Stimulated activated CD4-positive, alpha-beta T cell treated with anti-CD3 and anti-CD28 coated beads, Interleukin-15, amount 100 ng/mL, for 24 hours (primary cell): ENCODE data around the gene FGFBP2.

Experiments used
- DNase-seq: peaks from one replicate; pipeline ENCODE4 v3.0.0-alpha.2; 2020

The FGFBP2 gene

DNA sequence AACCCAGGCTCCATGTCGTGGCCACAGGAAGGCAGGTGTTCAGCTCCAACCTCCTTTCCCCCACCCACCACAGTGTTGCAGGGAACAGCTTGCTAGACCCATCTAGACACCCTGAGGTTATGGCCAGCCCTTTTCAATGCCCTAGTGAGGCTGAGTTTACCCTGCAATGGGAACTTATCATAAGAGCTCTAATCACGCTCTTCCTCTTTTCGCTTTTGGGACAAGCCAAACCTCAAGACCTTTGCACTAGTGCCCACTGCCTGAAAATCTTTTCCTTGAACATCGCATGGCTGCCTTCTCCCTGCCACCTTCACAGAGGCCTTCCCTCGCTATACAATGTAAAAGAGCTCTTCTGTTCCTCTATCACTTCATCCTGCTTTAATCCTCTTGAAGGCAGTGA is 2.4 kb upstream of the FGFBP2 start:
- no peak for DNase-seq

DNA sequence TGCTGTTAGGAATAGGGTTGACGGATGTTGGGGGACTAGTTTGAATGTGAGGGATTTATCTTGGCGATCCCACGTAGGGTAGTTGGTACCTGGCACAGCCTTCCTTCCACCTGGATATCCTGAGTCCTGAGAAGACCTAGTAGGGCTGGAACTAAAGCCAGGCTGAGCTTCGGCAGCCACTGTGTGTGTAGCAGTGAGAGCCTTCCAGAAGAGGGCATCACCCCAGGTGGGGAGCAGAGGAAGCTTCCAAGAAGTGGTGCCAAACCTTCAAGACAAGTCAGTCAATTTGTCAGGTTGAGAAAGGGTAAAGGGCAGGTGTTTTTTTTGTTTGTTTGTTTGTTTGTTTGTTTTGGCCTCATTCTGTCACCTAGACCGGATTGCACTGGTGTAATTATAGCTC is 1.2 kb upstream of the FGFBP2 start:
- no peak for DNase-seq

DNA sequence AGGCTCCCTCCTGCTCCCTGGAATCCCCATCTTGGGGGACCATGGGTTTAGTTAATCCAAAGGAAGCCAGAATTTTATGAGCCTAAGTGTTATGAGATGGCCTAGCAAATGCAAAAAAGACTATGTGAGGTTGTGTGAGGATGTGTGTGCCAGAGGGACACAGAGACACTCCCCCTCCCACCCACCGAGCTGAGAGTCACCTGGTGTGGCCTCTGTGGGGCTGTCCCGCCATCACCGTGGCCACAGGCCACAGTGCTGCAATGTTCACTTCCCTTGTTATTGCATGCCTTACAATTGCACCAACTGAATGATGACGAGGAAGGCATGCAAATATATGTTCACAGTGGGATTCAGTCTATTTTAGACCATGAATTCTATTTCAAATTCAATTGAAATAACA is 601 bp upstream of the FGFBP2 start:
- peak; percentile 67 for DNase-seq

GRCh38 chr4:15961781-15962510 is 1.0 kb downstream of the FGFBP2 start:
- DNase-seq = no peak

- peak; percentile 10 for DNase-seq
Measured at GRCh38 chr4:15958562-15958961, 4.4 kb downstream of the FGFBP2 start.

DNA sequence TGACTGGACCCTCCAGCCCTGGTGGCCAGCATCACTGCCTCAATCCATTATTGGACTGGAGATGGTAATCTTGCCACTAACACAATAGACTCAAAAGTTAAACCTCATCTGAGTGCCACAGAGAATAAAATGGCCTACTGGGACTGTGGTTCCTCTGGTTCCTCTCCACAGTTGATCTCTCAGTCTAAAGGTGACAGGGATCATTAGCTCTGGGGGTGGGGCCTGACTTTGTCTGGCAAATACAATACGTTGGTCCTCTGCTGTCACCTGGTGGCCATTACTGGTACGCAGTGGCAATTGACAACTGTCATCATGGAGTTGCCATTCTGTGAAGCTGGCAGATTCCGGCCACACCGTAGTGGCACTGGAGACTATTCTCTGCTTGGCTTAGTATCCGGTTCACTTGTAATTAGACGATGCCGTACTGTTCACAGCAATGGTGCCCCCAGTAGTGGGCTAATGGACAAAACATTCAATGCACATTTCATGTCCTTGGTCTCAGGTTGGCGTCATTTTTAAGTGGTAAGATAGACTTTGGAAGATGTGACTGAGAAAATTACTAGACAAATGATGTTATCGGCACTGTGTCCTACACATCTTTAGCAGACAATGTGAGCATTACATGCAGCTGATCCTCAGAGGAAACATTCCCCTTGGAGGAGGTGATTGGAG is 6.7 kb downstream of the FGFBP2 start:
- peak; percentile 90 for DNase-seq

DNA sequence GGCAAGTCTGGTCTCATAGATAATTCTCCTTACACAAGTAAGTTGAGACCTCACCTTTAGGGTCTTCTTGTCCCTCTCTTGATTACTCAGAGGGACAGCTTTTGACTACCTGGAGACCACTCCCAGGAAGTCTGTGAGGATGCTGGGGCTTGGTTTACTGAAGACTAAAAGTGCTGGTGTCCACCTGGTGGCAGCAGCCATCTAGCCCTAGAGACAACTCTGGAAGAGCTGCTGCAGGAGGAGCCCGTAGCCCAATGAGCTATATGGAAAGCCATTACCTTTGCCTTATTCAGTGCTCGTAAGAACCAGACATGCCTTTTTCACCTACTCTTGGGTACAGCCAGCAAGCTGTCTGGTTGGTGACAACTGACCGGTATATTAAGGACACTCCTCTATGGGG is 7.3 kb downstream of the FGFBP2 start:
- no peak for DNase-seq

- no peak for DNase-seq
Measured at GRCh38 chr4:15953625-15954024, 9.3 kb downstream of the FGFBP2 start.

- no peak for DNase-seq
Measured at GRCh38 chr4:15951781-15952180, 11.2 kb downstream of the FGFBP2 start.

- DNase-seq = no peak
Measured at GRCh38 chr4:15948826-15949225, 14.1 kb downstream of the FGFBP2 start.

- DNase-seq = no peak
Measured at GRCh38 chr4:15947684-15948083, 15.3 kb downstream of the FGFBP2 start.

DNA sequence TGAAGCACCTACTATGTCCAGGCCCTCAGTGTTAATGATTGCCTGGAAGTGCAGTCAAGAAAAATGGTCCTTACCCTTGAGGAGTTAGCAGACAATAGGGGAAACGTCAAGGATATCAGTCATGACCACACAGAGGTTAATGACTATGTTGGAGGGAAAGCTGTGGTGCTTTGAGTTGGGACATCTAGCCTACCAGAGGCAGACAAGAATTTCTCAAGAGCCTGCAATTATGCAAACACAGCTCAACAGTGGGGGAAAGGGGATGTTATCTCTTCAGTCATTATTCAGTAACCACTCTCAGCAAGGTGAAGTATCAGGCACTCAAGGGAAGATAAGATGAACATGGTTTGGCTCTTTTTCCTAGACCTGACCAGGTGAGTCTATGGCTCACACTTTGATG is 17.5 kb downstream of the FGFBP2 start:
- no peak for DNase-seq

DNA sequence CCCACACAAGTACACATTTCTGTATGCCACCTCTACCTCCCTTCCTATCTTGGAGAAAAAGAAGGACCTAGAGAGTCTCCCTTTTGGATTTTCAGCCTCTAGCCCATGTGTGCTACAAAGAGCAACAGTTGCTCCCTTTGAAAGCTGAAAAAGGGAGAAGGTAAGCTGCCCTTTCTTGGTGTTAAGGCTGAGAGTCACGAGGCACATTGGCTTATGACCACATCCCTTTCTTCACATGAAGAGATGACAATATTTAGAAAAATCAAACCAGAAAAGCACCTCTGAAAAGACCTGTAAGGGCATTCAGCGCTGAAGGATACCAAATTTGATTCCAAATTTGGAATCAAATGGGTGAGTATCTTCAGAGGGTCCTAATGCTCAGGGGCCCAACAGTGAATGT is 18.1 kb downstream of the FGFBP2 start:
- no peak for DNase-seq

DNA sequence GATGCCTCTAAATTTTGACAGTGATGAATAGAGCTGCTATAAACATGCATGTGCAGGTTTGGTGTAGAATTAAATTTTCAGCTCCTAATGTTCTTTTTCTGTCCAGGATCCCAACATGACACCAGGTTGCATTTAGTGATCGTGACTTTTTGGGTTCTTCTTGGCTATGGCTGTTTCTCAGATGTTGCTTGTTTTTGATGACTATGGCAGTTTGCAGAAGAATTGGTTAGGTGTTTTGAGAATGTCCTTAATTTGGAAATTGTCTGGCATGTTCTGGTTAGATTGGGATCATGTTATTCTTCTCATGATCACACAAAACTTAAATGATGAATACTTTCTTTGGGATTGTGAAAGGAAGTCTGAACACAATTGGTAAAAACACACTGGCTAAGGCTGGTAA is 20.7 kb downstream of the FGFBP2 start:
- no peak for DNase-seq

GRCh38 chr4:15938640-15939039 is 24.3 kb downstream of the FGFBP2 start, which contains the start of gene FGFBP1:
FGFBP1 (minus strand) TSS chr4:15938740; CDS start chr4:15936632, 2,108 bp downstream.
- no peak for DNase-seq

- DNase-seq = no peak
Measured at GRCh38 chr4:15938182-15938581, 24.8 kb downstream of the FGFBP2 start.

DNA sequence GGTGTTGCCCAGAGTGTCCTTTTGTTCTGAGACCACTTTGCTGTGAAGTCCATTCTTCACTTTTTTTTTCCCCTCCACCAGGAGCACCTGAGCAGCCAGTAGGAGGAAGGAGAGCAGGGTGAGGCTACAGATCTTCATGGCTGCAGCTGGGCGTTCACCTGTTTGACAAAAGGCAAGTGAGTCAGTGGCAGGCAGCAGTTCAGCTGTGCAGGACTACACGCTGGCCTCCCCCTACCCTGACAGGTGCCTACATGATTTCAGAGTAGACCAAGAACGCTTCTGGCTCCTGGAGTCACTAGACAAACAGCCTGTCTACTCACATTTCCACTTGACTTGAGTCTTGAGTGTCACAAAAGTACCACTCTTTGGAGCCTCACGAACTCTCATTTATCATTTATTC is 26.5 kb downstream of the FGFBP2 start:
- no peak for DNase-seq

GRCh38 chr4:15935504-15936402 is 27.2 kb downstream of the FGFBP2 start:
- no peak for DNase-seq

DNA sequence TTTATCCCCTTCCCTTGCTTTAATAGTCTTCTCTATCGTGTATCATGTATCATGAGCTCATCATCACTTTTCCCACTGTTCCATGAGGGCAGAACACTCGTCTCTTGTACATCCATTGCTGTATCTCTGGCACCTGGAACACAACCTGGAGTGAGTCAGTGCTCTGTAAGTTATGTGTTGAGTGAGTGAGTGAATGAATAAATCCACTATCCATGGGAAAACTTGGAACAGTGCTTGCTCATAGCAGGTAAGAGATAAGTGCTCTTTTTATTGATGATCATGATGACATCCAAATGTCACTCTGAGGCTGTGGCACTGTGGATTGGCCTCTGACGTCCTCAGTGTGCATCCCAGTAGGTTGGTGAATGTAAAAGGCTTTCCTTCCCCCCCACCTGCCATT is 28.7 kb downstream of the FGFBP2 start:
- DNase-seq = no peak

- no peak for DNase-seq
Measured at GRCh38 chr4:15931451-15932210, 31.3 kb downstream of the FGFBP2 start.

GRCh38 chr4:15930314-15930713 is 32.7 kb downstream of the FGFBP2 start:
- peak; percentile 7 for DNase-seq

- DNase-seq = no peak
Measured at GRCh38 chr4:15929540-15929939, 33.4 kb downstream of the FGFBP2 start.

DNA sequence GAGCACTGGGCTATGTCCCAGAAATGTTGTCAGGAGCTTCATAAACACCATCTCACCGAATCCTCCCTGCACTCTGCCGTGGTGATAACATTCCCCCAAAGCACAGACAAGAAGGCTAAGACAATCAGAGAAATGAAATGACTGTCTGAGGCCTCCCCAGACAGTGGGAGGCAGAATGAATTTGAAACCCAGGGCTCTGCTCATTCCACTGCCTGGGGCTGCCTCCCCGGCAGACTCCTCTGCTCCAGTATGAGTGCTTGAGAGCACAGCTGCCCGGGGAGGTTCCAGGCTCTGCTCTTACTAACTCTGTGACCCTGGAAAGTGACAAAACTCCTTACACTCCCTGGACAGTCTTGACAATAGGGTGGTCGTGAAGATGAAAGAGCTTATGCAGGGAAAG is 34.1 kb downstream of the FGFBP2 start:
- DNase-seq = no peak
